H1 (cell line): ENCODE results near the gene FAM162A. TPM values are rescaled to one million over a fixed set of nuclear protein-coding genes. Genes with fewer than 3 reads are reported as not detected.
A peak's percentile ranks its signal among the peaks of the same experiment; 100 is the strongest.

ENCODE experiments used
- ASH2L ChIP-seq: fragments of 200-600, 300-600 bp; sonication (generic); IDR thresholded peaks from one replicate; pipeline ENCODE4 v1.7.1; 2017; ENCODE audit warnings: low read length
- EP300 ChIP-seq, 2 experiments: IDR thresholded peaks; 1 replicate in 1 of 2; 2 replicates in 1 of 2; pipeline ENCODE4 v1.6.1; 2011 to 2012; ENCODE audit warnings: low read depth in 2 of 2, low read length in 2 of 2, mild to moderate bottlenecking in 2 of 2, borderline replicate concordance in 1 of 2, inconsistent platforms in 1 of 2, moderate library complexity in 1 of 2
- FOSL1 ChIP-seq: IDR thresholded peaks from 2 replicates; pipeline ENCODE4 v1.6.1; 2011; ENCODE audit warnings: mild to moderate bottlenecking, low read depth, low read length, moderate library complexity; ENCODE audit not compliant: insufficient read depth
- JUN ChIP-seq: IDR thresholded peaks from 2 replicates; pipeline ENCODE4 v1.6.1; 2011; ENCODE audit warnings: low read depth, mild to moderate bottlenecking, improper control_type of control experiment, low read length
- MAX ChIP-seq: IDR thresholded peaks from 2 replicates; pipeline ENCODE4 v1.6.1; 2012; ENCODE audit warnings: inconsistent platforms
- TBP ChIP-seq: IDR thresholded peaks from 2 replicates; pipeline ENCODE4 v1.6.1; 2011; ENCODE audit warnings: low read depth, low read length, improper control_type of control experiment
- TCF12 ChIP-seq: IDR thresholded peaks from 2 replicates; pipeline ENCODE4 v1.6.1; 2011; ENCODE audit warnings: low read depth, mild to moderate bottlenecking, low read length
- USF2 ChIP-seq: IDR thresholded peaks from 2 replicates; pipeline ENCODE4 v1.6.1; 2011; ENCODE audit warnings: low read length, improper control_type of control experiment
- polyA plus RNA-seq, 7 experiments: library from polyadenylated mRNA; depleted of rRNA in 3 of 7; stranded (reverse) in 5 of 7; unstranded in 2 of 7; fragments of >200 nt in 5 of 7; fragments of 200-250 nt in 2 of 7; gene quantifications; 1 replicate in 5 of 7; 2 replicates in 1 of 7; 4 replicates in 1 of 7; pipeline versions ENCODE4 v1.2.1 to v1.2.3, GENCODE V29; 2011 to 2013; ENCODE audit warnings: missing spikeins in 2 of 7, mixed read lengths in 2 of 7
- total RNA-seq: library from RNA; stranded (reverse); fragmentation: NEBNext Ultra II Directional; extraction: Animal tissue kit (Norgen Biotek cat#: 25700); gene quantifications from 2 replicates; pipeline ENCODE4 v1.2.1, GENCODE V29; 2021

Gene FAM162A
- total and polyA plus RNA-seq, 2 of the 8 experiments (the other 6 are each of a cell fraction or from before 2014, with no cell fraction given) = 38.2 to 59.7 TPM

GRCh38 chr3:122415762-122416654, 32.0 kb downstream of the FAM162A start, which contains the start of gene WDR5B (continued):
- 0 out of 2 replicates have a peak, but pooled peaks have one; percentile 6 for TF ChIP-seq USF2
- peak; percentile 95 for TF ChIP-seq ASH2L
- TF ChIP-seq JUN = no peak
- TF ChIP-seq FOSL1 = no peak
- no peak for TF ChIP-seq EP300 (IDR thresholded peaks at IDR 0.05; ENCODE audit: borderline replicate concordance in 1 of 2, low read depth in 2 of 2, low read length in 2 of 2)
- no peak for TF ChIP-seq TCF12
- TF ChIP-seq MAX = peak; percentile 76; the same call in 1 of the 2 replicates
- peak; percentile 86 for TF ChIP-seq TBP
